HEK293 (cell line): ENCODE results near the gene PPIE.

Experiments
- BCL11A ChIP-seq: fragments of 450-650 bp; formaldehyde crosslinking; IDR thresholded peaks from 2 replicates; pipeline ENCODE4 v1.5.1; 2016; ENCODE audit warnings: low read depth, missing biosample characterization, missing genetic modification characterization
- GLIS1 ChIP-seq: fragments of 450-650 bp; formaldehyde crosslinking; IDR thresholded peaks from 2 replicates; pipeline ENCODE4 v1.5.1; 2016; ENCODE audit warnings: missing biosample characterization, missing genetic modification characterization
- SCRT2 ChIP-seq: fragments of 450-650 bp; formaldehyde crosslinking; IDR thresholded peaks from 2 replicates; pipeline ENCODE4 v1.5.1; 2016; ENCODE audit warnings: missing biosample characterization, missing genetic modification characterization
- ZBTB17 ChIP-seq: fragments of 450-650 bp; formaldehyde crosslinking; IDR thresholded peaks from 2 replicates; pipeline ENCODE4 v1.5.1; 2016; ENCODE audit warnings: missing biosample characterization, missing genetic modification characterization
- ZBTB20 ChIP-seq: fragments of 450-650 bp; formaldehyde crosslinking; IDR thresholded peaks from 2 replicates; pipeline ENCODE4 v1.5.1; 2016; ENCODE audit warnings: missing biosample characterization, missing genetic modification characterization
- ZBTB8A ChIP-seq: fragments of 450-650 bp; formaldehyde crosslinking; IDR thresholded peaks from 2 replicates; pipeline ENCODE4 v1.5.1; 2016; ENCODE audit warnings: missing biosample characterization, missing genetic modification characterization
- ZFP37 ChIP-seq: fragments of 450-650 bp; formaldehyde crosslinking; IDR thresholded peaks from 2 replicates; pipeline ENCODE4 v1.5.1; 2016; ENCODE audit warnings: missing biosample characterization, missing genetic modification characterization
- ZNF114 ChIP-seq: fragments of 450-650 bp; formaldehyde crosslinking; IDR thresholded peaks from 2 replicates; pipeline ENCODE4 v1.5.0; 2017; ENCODE audit warnings: missing biosample characterization, missing genetic modification characterization
- ZNF19 ChIP-seq: fragments of 450-650 bp; formaldehyde crosslinking; IDR thresholded peaks from 2 replicates; pipeline ENCODE4; 2016; ENCODE audit warnings: missing biosample characterization, missing genetic modification characterization, low read depth
- ZNF2 ChIP-seq: fragments of 450-650 bp; formaldehyde crosslinking; IDR thresholded peaks from 2 replicates; pipeline ENCODE4 v1.5.1; 2016; ENCODE audit warnings: missing biosample characterization, missing genetic modification characterization
- ZNF202 ChIP-seq: fragments of 450-650 bp; formaldehyde crosslinking; IDR thresholded peaks from 2 replicates; pipeline ENCODE4 v1.5.1; 2016; ENCODE audit warnings: missing biosample characterization, missing genetic modification characterization, borderline replicate concordance
- ZNF214 ChIP-seq: fragments of 450-650 bp; formaldehyde crosslinking; IDR thresholded peaks from 2 replicates; pipeline ENCODE4 v1.5.1; 2017; ENCODE audit warnings: missing biosample characterization, mild to moderate bottlenecking, missing genetic modification characterization, borderline replicate concordance
- ZNF274 ChIP-seq, 2 experiments: fragments of 200-500 bp in 1 of 2; fragments of 450-650 bp in 1 of 2; sonication (Bioruptor generic) in 1 of 2; formaldehyde crosslinking in 1 of 2; IDR thresholded peaks; 2 replicates each; pipeline versions ENCODE4 v1.5.1 to v1.6.1; 2014 to 2016; ENCODE audit warnings: borderline replicate concordance in 1 of 2, inconsistent platforms in 1 of 2, low read length in 1 of 2, missing biosample characterization in 1 of 2, missing genetic modification characterization in 1 of 2
- ZNF311 ChIP-seq: fragments of 450-650 bp; formaldehyde crosslinking; IDR thresholded peaks from 2 replicates; pipeline ENCODE4 v1.5.1; 2017; ENCODE audit warnings: missing biosample characterization, missing genetic modification characterization, borderline replicate concordance
- ZNF473 ChIP-seq: fragments of 450-650 bp; formaldehyde crosslinking; IDR thresholded peaks from 2 replicates; pipeline ENCODE4 v1.5.1; 2017; ENCODE audit warnings: missing biosample characterization, missing genetic modification characterization
- ZNF48 ChIP-seq: fragments of 450-650 bp; formaldehyde crosslinking; IDR thresholded peaks from 2 replicates; pipeline ENCODE4 v1.5.1; 2016; ENCODE audit warnings: missing biosample characterization, missing genetic modification characterization
- ZNF501 ChIP-seq: fragments of 450-650 bp; formaldehyde crosslinking; IDR thresholded peaks from 2 replicates; pipeline ENCODE4 v1.5.1; 2016; ENCODE audit warnings: missing biosample characterization, missing genetic modification characterization
- ZNF514 ChIP-seq: fragments of 450-650 bp; formaldehyde crosslinking; IDR thresholded peaks from 2 replicates; pipeline ENCODE4 v1.5.1; 2016; ENCODE audit warnings: missing biosample characterization, missing genetic modification characterization
- ZNF521 ChIP-seq: fragments of 450-650 bp; formaldehyde crosslinking; IDR thresholded peaks from 2 replicates; pipeline ENCODE4 v1.5.1; 2017; ENCODE audit warnings: missing biosample characterization, mild to moderate bottlenecking, missing genetic modification characterization
- ZNF549 ChIP-seq: fragments of 450-650 bp; IDR thresholded peaks from 2 replicates; pipeline ENCODE4 v1.5.1; 2018; ENCODE audit warnings: missing biosample characterization, missing genetic modification characterization, mild to moderate bottlenecking, inconsistent platforms, moderate library complexity
- ZNF585B ChIP-seq: fragments of 450-650 bp; formaldehyde crosslinking; IDR thresholded peaks from 2 replicates; pipeline ENCODE4 v1.5.1; 2016; ENCODE audit warnings: missing biosample characterization, missing genetic modification characterization
- ZNF596 ChIP-seq: fragments of 450-650 bp; IDR thresholded peaks from 2 replicates; pipeline ENCODE4 v1.5.0; 2018; ENCODE audit warnings: missing biosample characterization, mild to moderate bottlenecking, missing genetic modification characterization, moderate library complexity
- ZNF624 ChIP-seq: fragments of 450-650 bp; formaldehyde crosslinking; IDR thresholded peaks from 2 replicates; pipeline ENCODE4 v1.5.1; 2017; ENCODE audit warnings: missing biosample characterization, missing genetic modification characterization
- ZNF654 ChIP-seq: fragments of 450-650 bp; formaldehyde crosslinking; IDR thresholded peaks from 2 replicates; pipeline ENCODE4 v1.5.1; 2016; ENCODE audit warnings: low read depth, missing biosample characterization, missing genetic modification characterization
- ZNF670 ChIP-seq: fragments of 450-650 bp; formaldehyde crosslinking; IDR thresholded peaks from 2 replicates; pipeline ENCODE4 v1.5.1; 2016; ENCODE audit warnings: missing biosample characterization, missing genetic modification characterization, low read depth
- ZNF777 ChIP-seq: fragments of 450-650 bp; formaldehyde crosslinking; IDR thresholded peaks from 2 replicates; pipeline ENCODE4 v1.5.1; 2017; ENCODE audit warnings: missing biosample characterization, missing genetic modification characterization, borderline replicate concordance
- ZNF785 ChIP-seq: fragments of 450-650 bp; formaldehyde crosslinking; IDR thresholded peaks from 2 replicates; pipeline ENCODE4 v1.5.1; 2016; ENCODE audit warnings: missing biosample characterization, missing genetic modification characterization
- ZNF830 ChIP-seq: fragments of 450-650 bp; IDR thresholded peaks from 2 replicates; pipeline ENCODE4 v1.5.0; 2018; ENCODE audit warnings: missing biosample characterization, missing genetic modification characterization, low read depth, mild to moderate bottlenecking, moderate library complexity
- ZNF837 ChIP-seq: fragments of 450-650 bp; formaldehyde crosslinking; IDR thresholded peaks from 2 replicates; pipeline ENCODE4 v1.5.1; 2016; ENCODE audit warnings: missing biosample characterization, missing genetic modification characterization
- ZNF843 ChIP-seq: fragments of 450-650 bp; formaldehyde crosslinking; IDR thresholded peaks from 2 replicates; pipeline ENCODE4 v1.5.1; 2016; ENCODE audit warnings: missing biosample characterization, missing genetic modification characterization
- ZSCAN23 ChIP-seq: fragments of 450-650 bp; formaldehyde crosslinking; IDR thresholded peaks from 2 replicates; pipeline ENCODE4 v1.5.1; 2016; ENCODE audit warnings: missing biosample characterization, missing genetic modification characterization
- TF ChIP-seq, protein P1 (sequence below): fragments of 450-650 bp; formaldehyde crosslinking; IDR thresholded peaks from 2 replicates; pipeline ENCODE4 v1.5.1; 2016; ENCODE audit warnings: missing biosample characterization, missing genetic modification characterization
- TF ChIP-seq, protein P2 (sequence below): fragments of 450-650 bp; formaldehyde crosslinking; IDR thresholded peaks from 2 replicates; pipeline ENCODE4 v1.5.1; 2016; ENCODE audit warnings: missing biosample characterization, missing genetic modification characterization, borderline replicate concordance
- TF ChIP-seq, protein P3 (sequence below): fragments of 450-650 bp; formaldehyde crosslinking; optimal IDR thresholded peaks from 2 replicates; pipeline ENCODE3; 2016; ENCODE audit warnings: missing biosample characterization, mild to moderate bottlenecking, missing genetic modification characterization

PPIE gene

DNA sequence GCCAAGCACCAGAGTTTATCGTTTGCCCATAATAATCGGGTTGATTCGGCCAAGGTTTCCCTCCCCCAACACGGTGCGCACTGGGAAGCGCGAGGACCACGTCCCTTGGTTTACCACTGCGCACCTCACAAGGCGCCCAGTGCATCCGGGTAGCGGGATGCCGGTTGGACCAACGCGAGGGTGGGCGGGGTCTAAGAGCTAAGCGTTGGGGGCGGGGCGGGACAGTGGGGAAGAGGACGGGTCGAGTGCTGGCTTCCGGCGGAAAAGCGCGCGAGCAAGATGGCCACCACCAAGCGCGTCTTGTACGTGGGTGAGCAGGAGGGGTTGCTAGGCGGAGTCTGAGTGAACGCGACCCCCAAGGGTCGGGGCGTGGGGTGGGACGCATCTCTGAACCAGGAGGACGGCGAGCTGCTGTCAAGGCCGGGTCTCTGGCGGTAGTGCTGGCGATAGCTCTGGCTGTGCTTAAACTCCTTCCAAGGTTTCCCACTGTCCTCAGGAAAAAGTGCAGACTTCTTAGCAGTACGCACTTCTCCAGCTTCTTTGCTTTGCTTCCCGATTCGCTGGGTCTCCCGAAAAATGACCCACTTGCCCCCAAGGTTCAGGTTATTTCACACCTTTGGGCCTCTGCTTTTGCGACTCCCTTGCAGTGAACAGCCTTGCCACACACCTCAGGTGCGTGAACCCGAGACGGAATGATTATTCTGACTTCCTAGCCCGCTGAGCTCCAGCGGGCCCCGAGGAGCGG lies at the start of gene PPIE (continued):
- TF ChIP-seq ZBTB8A (tag by site-specific recombination) (peak; percentile 20; the same call in 1 of the 2 replicates), ZNF596 (no peak), SCRT2 (tag by site-specific recombination) (no peak), ZNF473 (tag by site-specific recombination) (no peak), ZNF843 (no peak), ZNF114 (no peak), ZNF274 (IDR thresholded peaks at IDR 0.05; ENCODE audit: low read length) (no peak), ZNF274 (tag by site-specific recombination; IDR thresholded peaks at IDR 0.05; ENCODE audit: borderline replicate concordance) (no peak), ZNF830 (tag by site-specific recombination) (no peak), ZNF2 (tag by site-specific recombination) (0 out of 2 replicates have a peak, but pooled peaks have one; percentile 54), ZNF785 (tag by site-specific recombination) (no peak), ZNF311 (tag by site-specific recombination) (no peak), ZNF624 (tag by site-specific recombination) (no peak), ZFP37 (tag by site-specific recombination) (no peak), ZNF202 (no peak), GLIS1 (tag by site-specific recombination) (peak; percentile 93), ZNF19 (no peak), ZNF214 (tag by site-specific recombination) (no peak), ZNF501 (peak; percentile 75), ZNF521 (tag by site-specific recombination) (no peak), BCL11A (tag by site-specific recombination) (no peak), ZNF585B (no peak), ZNF549 (tag by site-specific recombination) (no peak), ZNF48 (tag by site-specific recombination) (no peak), ZBTB17 (tag by site-specific recombination) (no peak), ZNF670 (tag by site-specific recombination) (no peak), ZNF837 (tag by site-specific recombination) (no peak), ZSCAN23 (tag by site-specific recombination) (0 out of 2 replicates have a peak, but pooled peaks have one; percentile 53), ZNF777 (tag by site-specific recombination) (no peak), ZNF654 (tag by site-specific recombination) (no peak), ZBTB20 (tag by site-specific recombination) (no peak), ZNF514 (tag by site-specific recombination) (no peak)
- TF ChIP-seq, protein P1, sequence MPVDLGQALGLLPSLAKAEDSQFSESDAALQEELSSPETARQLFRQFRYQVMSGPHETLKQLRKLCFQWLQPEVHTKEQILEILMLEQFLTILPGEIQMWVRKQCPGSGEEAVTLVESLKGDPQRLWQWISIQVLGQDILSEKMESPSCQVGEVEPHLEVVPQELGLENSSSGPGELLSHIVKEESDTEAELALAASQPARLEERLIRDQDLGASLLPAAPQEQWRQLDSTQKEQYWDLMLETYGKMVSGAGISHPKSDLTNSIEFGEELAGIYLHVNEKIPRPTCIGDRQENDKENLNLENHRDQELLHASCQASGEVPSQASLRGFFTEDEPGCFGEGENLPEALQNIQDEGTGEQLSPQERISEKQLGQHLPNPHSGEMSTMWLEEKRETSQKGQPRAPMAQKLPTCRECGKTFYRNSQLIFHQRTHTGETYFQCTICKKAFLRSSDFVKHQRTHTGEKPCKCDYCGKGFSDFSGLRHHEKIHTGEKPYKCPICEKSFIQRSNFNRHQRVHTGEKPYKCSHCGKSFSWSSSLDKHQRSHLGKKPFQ, result no peak
- TF ChIP-seq, protein P2, sequence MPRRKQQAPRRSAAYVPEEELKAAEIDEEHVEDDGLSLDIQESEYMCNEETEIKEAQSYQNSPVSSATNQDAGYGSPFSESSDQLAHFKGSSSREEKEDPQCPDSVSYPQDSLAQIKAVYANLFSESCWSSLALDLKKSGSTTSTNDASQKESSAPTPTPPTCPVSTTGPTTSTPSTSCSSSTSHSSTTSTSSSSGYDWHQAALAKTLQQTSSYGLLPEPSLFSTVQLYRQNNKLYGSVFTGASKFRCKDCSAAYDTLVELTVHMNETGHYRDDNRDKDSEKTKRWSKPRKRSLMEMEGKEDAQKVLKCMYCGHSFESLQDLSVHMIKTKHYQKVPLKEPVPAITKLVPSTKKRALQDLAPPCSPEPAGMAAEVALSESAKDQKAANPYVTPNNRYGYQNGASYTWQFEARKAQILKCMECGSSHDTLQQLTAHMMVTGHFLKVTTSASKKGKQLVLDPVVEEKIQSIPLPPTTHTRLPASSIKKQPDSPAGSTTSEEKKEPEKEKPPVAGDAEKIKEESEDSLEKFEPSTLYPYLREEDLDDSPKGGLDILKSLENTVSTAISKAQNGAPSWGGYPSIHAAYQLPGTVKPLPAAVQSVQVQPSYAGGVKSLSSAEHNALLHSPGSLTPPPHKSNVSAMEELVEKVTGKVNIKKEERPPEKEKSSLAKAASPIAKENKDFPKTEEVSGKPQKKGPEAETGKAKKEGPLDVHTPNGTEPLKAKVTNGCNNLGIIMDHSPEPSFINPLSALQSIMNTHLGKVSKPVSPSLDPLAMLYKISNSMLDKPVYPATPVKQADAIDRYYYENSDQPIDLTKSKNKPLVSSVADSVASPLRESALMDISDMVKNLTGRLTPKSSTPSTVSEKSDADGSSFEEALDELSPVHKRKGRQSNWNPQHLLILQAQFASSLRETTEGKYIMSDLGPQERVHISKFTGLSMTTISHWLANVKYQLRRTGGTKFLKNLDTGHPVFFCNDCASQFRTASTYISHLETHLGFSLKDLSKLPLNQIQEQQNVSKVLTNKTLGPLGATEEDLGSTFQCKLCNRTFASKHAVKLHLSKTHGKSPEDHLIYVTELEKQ (tag by site-specific recombination), result no peak
- TF ChIP-seq, protein P3, sequence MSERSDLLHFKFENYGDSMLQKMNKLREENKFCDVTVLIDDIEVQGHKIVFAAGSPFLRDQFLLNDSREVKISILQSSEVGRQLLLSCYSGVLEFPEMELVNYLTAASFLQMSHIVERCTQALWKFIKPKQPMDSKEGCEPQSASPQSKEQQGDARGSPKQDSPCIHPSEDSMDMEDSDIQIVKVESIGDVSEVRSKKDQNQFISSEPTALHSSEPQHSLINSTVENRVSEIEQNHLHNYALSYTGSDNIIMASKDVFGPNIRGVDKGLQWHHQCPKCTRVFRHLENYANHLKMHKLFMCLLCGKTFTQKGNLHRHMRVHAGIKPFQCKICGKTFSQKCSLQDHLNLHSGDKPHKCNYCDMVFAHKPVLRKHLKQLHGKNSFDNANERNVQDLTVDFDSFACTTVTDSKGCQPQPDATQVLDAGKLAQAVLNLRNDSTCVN (tag by site-specific recombination), result peak; percentile 70
